Endothelial cell of umbilical vein (primary cell): ENCODE measurements around the gene FNIP1. TPM values are rescaled to one million over a fixed set of nuclear protein-coding genes. Genes with fewer than 3 reads are reported as not detected.

Experiments
- BruUV-seq: library from RNA; stranded (reverse); fragments of 400-500 nt; replicated peaks from 2 replicates; lab custom pipeline; 2021; lab: Mats Ljungman, UMichigan
- CTCF ChIA-PET: fragments of 300-600, 350-600 bp; sonication (Branson Sonifier 250); formaldehyde crosslinking; loops from one replicate; lab custom pipeline; 2021; ENCODE audit warnings: antibody characterized with exemption, inconsistent platforms; lab: Charles Lee
- POLR2A ChIA-PET: fragments of 300-600, 350-600 bp; sonication (Branson Sonifier 250); formaldehyde crosslinking; loops from one replicate; lab custom pipeline; 2021; ENCODE audit warnings: antibody characterized with exemption, inconsistent platforms; lab: Charles Lee
- DNase-seq: peaks from one replicate; pipeline ENCODE4 v3.0.0-alpha.2; 2011; ENCODE audit warnings: low read depth, low spot score
- FAIRE-seq: peaks from 2 replicates; lab custom pipeline; 2011; peaks lifted over from hg19 to GRCh38; lab: Jason Lieb, UNC
- H2AFZ ChIP-seq: 2 replicates; pipeline ENCODE4 v1.6.0; 2012; ENCODE audit warnings: low read depth, low read length, control low read depth, inconsistent platforms
- H3K27ac ChIP-seq: 2 replicates; pipeline ENCODE4 v1.5.1; 2011; ENCODE audit warnings: low read depth, mild to moderate bottlenecking, control low read depth, low read length, moderate library complexity; ENCODE audit not compliant: insufficient read depth
- H3K27me3 ChIP-seq, 2 experiments: 2 replicates each; pipeline versions ENCODE4 v1.6.0 to v1.6.1; 2011; ENCODE audit warnings: low read length in 2 of 2, mixed read lengths in 1 of 2; ENCODE audit not compliant: control insufficient read depth in 2 of 2, insufficient read depth in 2 of 2
- H3K36me3 ChIP-seq, 2 experiments: 2 replicates in 1 of 2; 3 replicates in 1 of 2; pipeline ENCODE4 v1.5.1; 2011; ENCODE audit warnings: low read length in 2 of 2, mild to moderate bottlenecking in 1 of 2, moderate library complexity in 1 of 2; ENCODE audit not compliant: control insufficient read depth in 2 of 2, insufficient read depth in 2 of 2; ENCODE audit errors: extremely low read depth in 1 of 2
- H3K4me1 ChIP-seq: 3 replicates; pipeline ENCODE4 v1.5.1; 2011; ENCODE audit warnings: mild to moderate bottlenecking, low read length; ENCODE audit not compliant: control insufficient read depth, insufficient read depth; ENCODE audit errors: extremely low read depth
- H3K4me2 ChIP-seq: 2 replicates; pipeline ENCODE4 v1.6.1; 2011; ENCODE audit warnings: low read length, control low read depth, mixed read lengths; ENCODE audit not compliant: insufficient read depth
- H3K4me3 ChIP-seq, 3 experiments: fragments of 200-600 bp in 1 of 3; sonication (generic), shearing (Covaris generic) in 1 of 3; replicated peaks in 1 of 3; 2 replicates each; pipeline ENCODE4 v1.5.1; 2011 to 2016; ENCODE audit warnings: control low read depth in 3 of 3, low read length in 3 of 3, mild to moderate bottlenecking in 2 of 3, inconsistent platforms in 1 of 3, low read depth in 1 of 3, moderate library complexity in 1 of 3; ENCODE audit not compliant: insufficient read depth in 1 of 3
- H3K79me2 ChIP-seq: 2 replicates; pipeline ENCODE4 v1.6.0; 2012; ENCODE audit warnings: low read length, inconsistent platforms; ENCODE audit not compliant: control insufficient read depth, insufficient read depth
- H3K9ac ChIP-seq: replicated peaks from 2 replicates; pipeline ENCODE3; 2011; ENCODE audit warnings: low read length, control low read depth; ENCODE audit not compliant: insufficient read depth; ENCODE audit errors: extremely low read depth
- H3K9me1 ChIP-seq: replicated peaks from 3 replicates; pipeline ENCODE4 v1.6.0; 2011; ENCODE audit warnings: mild to moderate bottlenecking, low read length; ENCODE audit not compliant: control insufficient read depth, insufficient read depth; ENCODE audit errors: extremely low read depth
- H3K9me3 ChIP-seq: replicated peaks from 2 replicates; pipeline ENCODE4 v1.5.1; 2012; ENCODE audit warnings: low read length, inconsistent platforms; ENCODE audit not compliant: control insufficient read depth, insufficient read depth
- H4K20me1 ChIP-seq: replicated peaks from 2 replicates; pipeline ENCODE3; 2011; ENCODE audit warnings: mild to moderate bottlenecking, low read length; ENCODE audit not compliant: control insufficient read depth, insufficient read depth; ENCODE audit errors: extremely low read depth
- CTCF ChIP-seq, 2 donors: IDR thresholded peaks; 1 replicate in 1 of 2; 2 replicates in 1 of 2; pipeline ENCODE4 v1.5.1; 2011; ENCODE audit warnings: low read length in 2 of 2, mild to moderate bottlenecking in 2 of 2, moderate library complexity in 2 of 2, control low read depth in 1 of 2, inconsistent platforms in 1 of 2, low read depth in 1 of 2; ENCODE audit not compliant: insufficient read depth in 1 of 2; ENCODE audit errors: extremely low read depth in 1 of 2
- EZH2 ChIP-seq: IDR thresholded peaks from 2 replicates; pipeline ENCODE4 v1.6.1; 2012; ENCODE audit warnings: borderline replicate concordance, low read depth, mild to moderate bottlenecking, moderate library complexity, low read length, inconsistent platforms; ENCODE audit not compliant: severe bottlenecking
- FOS ChIP-seq: IDR thresholded peaks from 2 replicates; pipeline ENCODE4 v1.6.1; 2011; ENCODE audit warnings: mild to moderate bottlenecking, low read length, moderate library complexity, borderline replicate concordance; ENCODE audit not compliant: insufficient read depth
- GATA2 ChIP-seq: IDR thresholded peaks from 2 replicates; pipeline ENCODE4 v1.7.0; 2011; ENCODE audit warnings: low read depth, mild to moderate bottlenecking, moderate library complexity, mixed read lengths, low read length; ENCODE audit not compliant: insufficient read length, insufficient read depth
- JUN ChIP-seq: IDR thresholded peaks from 2 replicates; pipeline ENCODE4 v1.6.1; 2011; ENCODE audit warnings: borderline replicate concordance, low read depth; ENCODE audit not compliant: insufficient read length, insufficient read depth
- MAX ChIP-seq: IDR thresholded peaks from 2 replicates; pipeline ENCODE4 v1.6.1; 2011; ENCODE audit not compliant: insufficient read depth, insufficient read length
- MYC ChIP-seq: IDR thresholded peaks from one replicate; pipeline ENCODE4 v1.6.1; 2011; ENCODE audit warnings: mild to moderate bottlenecking, low read depth, low read length
- POLR2A ChIP-seq: IDR thresholded peaks from 2 replicates; pipeline ENCODE4 v1.6.1; 2012; ENCODE audit warnings: low read depth, mild to moderate bottlenecking, control low read depth, low read length
- POLR2AphosphoS5 ChIP-seq: IDR thresholded peaks from 2 replicates; pipeline ENCODE4 v1.6.1; 2012; ENCODE audit warnings: low read depth, mild to moderate bottlenecking, control low read depth, low read length, moderate library complexity; ENCODE audit not compliant: insufficient read depth
- dilution Hi-C: fragments of 300-500 bp; cut with MboI; formaldehyde crosslinking; loops from one replicate; pipeline ENCODE4 v1.15.0; 2019; ENCODE audit warnings: low sequenced_read_pairs; ENCODE audit not compliant: extremely low pct_ligation_motif_present
- intact Hi-C: fragments of 100-400 bp; cut with micrococcal nuclease; formaldehyde crosslinking; loops from one replicate; pipeline ENCODE4 v1.10.0; 2022
- polyA plus RNA-seq, 4 experiments: library from polyadenylated mRNA; depleted of rRNA in 3 of 4; stranded (reverse) in 3 of 4; unstranded in 1 of 4; fragments of >200 nt; gene quantifications; 2 replicates each; pipeline versions ENCODE4 v1.2.1 to v1.2.3, GENCODE V29; 2011 to 2012; ENCODE audit warnings: missing spikeins in 1 of 4
- total RNA-seq: library from RNA; stranded (reverse); gene quantifications from 2 replicates; pipeline ENCODE4 v1.2.3, GENCODE V29; 2021

FNIP1 gene
- total and polyA plus RNA-seq, 2 donors (not counting 3 experiments of a cell fraction or from before 2014, with no cell fraction given) = 5.9 to 27.3 TPM

GRCh38 chr5:131659841-131660240 is 137.0 kb downstream of the FNIP1 start:
- Histone ChIP-seq H3K79me2 (no peaks in the 10 kb centered on the region), H3K4me2 (no peak overlapping the region), H3K27ac (no peak overlapping the region), H3K9ac (no peak overlapping the region), H3K27me3 (no peaks in the 10 kb centered on the region), H3K9me3 (no peaks in the 10 kb centered on the region), H3K9me1 (no peaks in the 10 kb centered on the region), H3K4me3 (no peak overlapping the region), H3K36me3 (peaks cover 2 to 11% of the 10 kb centered on the region in 2 experiments), H3K4me1 (no peaks in the 10 kb centered on the region), H4K20me1 (no peaks in the 10 kb centered on the region), H2AFZ (no peak overlapping the region)
- POLR2A ChIA-PET = no interaction called here
- dilution Hi-C loops (no loop called here), intact Hi-C loops (no loop called here)
- FAIRE-seq (no peak), DNase-seq (no peak)
- BruUV-seq = no TSS peak
- TF ChIP-seq FOS (no peak), MYC (no peak), MAX (no peak), GATA2 (no peak)
- CTCF ChIA-PET = interaction anchor here (1.2 kb wide), 1 partner anchor 24 kb away, joined by 3 read pairs; no protein-coding TSS in a partner anchor

GRCh38 chr5:131659290-131659689 is 137.5 kb downstream of the FNIP1 start:
- peaks cover 2 to 11% of the 10 kb centered on the region in 2 experiments for H3K36me3 ChIP-seq
- dilution Hi-C loops = no loop called here
- no peak overlapping the region for H3K4me2 ChIP-seq
- no peaks in the 10 kb centered on the region for H3K9me3 ChIP-seq
- no peaks in the 10 kb centered on the region for H3K27me3 ChIP-seq
- FAIRE-seq (no peak), DNase-seq (no peak)
- no peak overlapping the region for H3K4me3 ChIP-seq
- no peaks in the 10 kb centered on the region for H4K20me1 ChIP-seq
- POLR2A ChIA-PET = no interaction called here
- H2AFZ ChIP-seq = no peak overlapping the region
- no peaks in the 10 kb centered on the region for H3K4me1 ChIP-seq
- H3K9me1 ChIP-seq = no peaks in the 10 kb centered on the region
- H3K9ac ChIP-seq = no peak overlapping the region
- no peak for TF ChIP-seq MAX
- no peak for TF ChIP-seq POLR2AphosphoS5
- no peak for TF ChIP-seq CTCF (IDR thresholded peaks at IDR 0.05; ENCODE audit: extremely low read depth in 1 of 2, insufficient read depth in 1 of 2, low read depth in 1 of 2, low read length in 2 of 2)
- no peak for TF ChIP-seq GATA2
- TF ChIP-seq FOS = no peak
- no peak for TF ChIP-seq POLR2A
- no peak for TF ChIP-seq JUN
- TF ChIP-seq EZH2 = no peak
- TF ChIP-seq MYC = no peak
- CTCF ChIA-PET = interaction anchor here (1.2 kb wide), 1 partner anchor 24 kb away, joined by 3 read pairs; no protein-coding TSS in a partner anchor
- no TSS peak for BruUV-seq
- H3K27ac ChIP-seq = no peak overlapping the region
- no peaks in the 10 kb centered on the region for H3K79me2 ChIP-seq
- intact Hi-C loops = no loop called here
